ENCODE data around the gene BMP8A.
"Not testable (repeated sequence)": the region's sequence is repeated elsewhere in the genome, so short reads cannot be mapped to it uniquely, and the experiment has no call there.

BMP8A gene

GRCh38 chr1:39488793-39489566, 2.5 kb upstream of the BMP8A start:
- Histone ChIP-seq H4K20me1 (ENCODE audit: low read depth, low read length) (no peaks in the 10 kb centered on the region), H3K79me2 (ENCODE audit: insufficient read depth, low read length) (no peaks in the 10 kb centered on the region), H3K27me3 (ENCODE audit: low read length) (no peaks in the 10 kb centered on the region), H3K9me2 (replicated peaks; ENCODE audit: insufficient read depth, low read length) (no peaks in the 10 kb centered on the region), H3F3A (ENCODE audit: insufficient read depth) (peaks cover 14% of the 10 kb centered on the region; the same call in 1 of the 2 replicates), H3K9ac (ENCODE audit: low read length) (no peak overlapping the region), H2AFZ (ENCODE audit: low read depth, low read length, severe bottlenecking) (no peak overlapping the region), H3K4me2 (ENCODE audit: low read depth, low read length, poor library complexity, severe bottlenecking) (no peak overlapping the region), H3K9me3 (ENCODE audit: insufficient read depth, low read length) (no peaks in the 10 kb centered on the region), H3K36me3 (ENCODE audit: low read length) (peaks cover 11% of the 10 kb centered on the region; the same call in 1 of the 2 replicates), H3K27ac (ENCODE audit: low read depth, low read length) (no peak overlapping the region), H3K4me3 (ENCODE audit: insufficient read depth, low read length, poor library complexity, severe bottlenecking) (no peak overlapping the region)
- TF ChIP-seq CTCF (IDR thresholded peaks at IDR 0.05; ENCODE audit: insufficient read depth, low read length, poor library complexity, severe bottlenecking) = no peak
- no peak for TF ChIP-seq EZH2phosphoT487 (conservative IDR thresholded peaks at IDR 0.05; ENCODE audit: low read length)

DNA sequence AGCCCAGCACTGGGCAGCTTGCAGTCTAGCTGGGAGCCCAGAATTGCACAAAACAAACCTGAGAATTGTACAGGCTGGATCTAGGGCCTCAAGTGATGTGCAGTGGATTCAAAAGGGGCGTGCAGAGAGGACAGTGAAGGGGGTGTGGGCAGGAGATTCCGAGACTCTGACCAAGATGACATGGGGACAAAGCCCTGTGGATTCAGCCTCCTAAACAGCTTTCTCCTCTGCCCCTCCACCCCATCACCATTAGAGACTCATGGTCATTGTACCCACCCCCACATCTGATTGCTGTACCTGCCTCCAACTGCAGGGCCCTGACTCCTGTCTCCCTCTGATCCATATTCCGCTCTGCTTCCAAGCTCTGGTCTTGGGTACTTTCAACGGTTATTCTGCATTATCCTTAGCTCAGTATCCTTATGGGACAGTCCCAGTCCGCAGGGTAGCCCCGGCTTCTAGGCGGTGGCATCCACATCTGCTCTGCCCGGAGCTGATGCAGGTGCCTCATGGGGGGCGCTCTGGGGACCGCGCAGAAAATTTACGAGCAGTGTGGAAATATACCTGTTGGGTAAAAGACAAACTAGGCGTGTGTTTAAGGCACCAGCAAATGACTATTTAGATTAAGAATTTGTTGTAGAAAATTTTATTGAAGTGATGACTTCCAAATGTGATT, 1.7 kb upstream of the BMP8A start:
- H3K79me2 ChIP-seq (ENCODE audit: insufficient read depth, low read length) = no peaks in the 10 kb centered on the region
- no peak overlapping the region for H3K9ac ChIP-seq (ENCODE audit: low read length)
- H3K4me3 ChIP-seq (ENCODE audit: insufficient read depth, low read length, poor library complexity, severe bottlenecking) = no peak overlapping the region
- TF ChIP-seq CTCF (IDR thresholded peaks at IDR 0.05; ENCODE audit: insufficient read depth, low read length, poor library complexity, severe bottlenecking) = no peak
- no peak for TF ChIP-seq EZH2phosphoT487 (conservative IDR thresholded peaks at IDR 0.05; ENCODE audit: low read length)
- H3K36me3 ChIP-seq (ENCODE audit: low read length) = peaks cover 9% of the 10 kb centered on the region; the same call in 1 of the 2 replicates
- H2AFZ ChIP-seq (ENCODE audit: low read depth, low read length, severe bottlenecking) = no peak overlapping the region
- peaks cover 14% of the 10 kb centered on the region; the same call in 1 of the 2 replicates for H3F3A ChIP-seq (ENCODE audit: insufficient read depth)
- no peak overlapping the region for H3K4me2 ChIP-seq (ENCODE audit: low read depth, low read length, poor library complexity, severe bottlenecking)
- H3K9me3 ChIP-seq (ENCODE audit: insufficient read depth, low read length) = no peaks in the 10 kb centered on the region
- no peak overlapping the region for H3K27ac ChIP-seq (ENCODE audit: low read depth, low read length)
- H3K9me2 ChIP-seq (replicated peaks; ENCODE audit: insufficient read depth, low read length) = no peaks in the 10 kb centered on the region
- H4K20me1 ChIP-seq (ENCODE audit: low read depth, low read length) = no peaks in the 10 kb centered on the region
- no peaks in the 10 kb centered on the region for H3K27me3 ChIP-seq (ENCODE audit: low read length)

- peak overlapping the region; percentile 96 for H2AFZ ChIP-seq (ENCODE audit: low read depth, low read length, severe bottlenecking)
- TF ChIP-seq CTCF (IDR thresholded peaks at IDR 0.05; ENCODE audit: insufficient read depth, low read length, poor library complexity, severe bottlenecking) (no peak), EZH2phosphoT487 (conservative IDR thresholded peaks at IDR 0.05; ENCODE audit: low read length) (no peak)
- H3K4me2 ChIP-seq (ENCODE audit: low read depth, low read length, poor library complexity, severe bottlenecking) = peak overlapping the region; percentile 50
- no peaks in the 10 kb centered on the region for H4K20me1 ChIP-seq (ENCODE audit: low read depth, low read length)
- no peaks in the 10 kb centered on the region for H3K9me2 ChIP-seq (replicated peaks; ENCODE audit: insufficient read depth, low read length)
- H3K9me3 ChIP-seq (ENCODE audit: insufficient read depth, low read length) = no peaks in the 10 kb centered on the region
- peak overlapping the region; percentile 57 for H3K9ac ChIP-seq (ENCODE audit: low read length)
- H3K36me3 ChIP-seq (ENCODE audit: low read length) = peaks cover 7% of the 10 kb centered on the region; the same call in 1 of the 2 replicates
- H3F3A ChIP-seq (ENCODE audit: insufficient read depth) = peaks cover 14% of the 10 kb centered on the region; the same call in 1 of the 2 replicates
- no peak overlapping the region for H3K27ac ChIP-seq (ENCODE audit: low read depth, low read length)
- no peaks in the 10 kb centered on the region for H3K79me2 ChIP-seq (ENCODE audit: insufficient read depth, low read length)
- H3K27me3 ChIP-seq (ENCODE audit: low read length) = no peaks in the 10 kb centered on the region
- H3K4me3 ChIP-seq (ENCODE audit: insufficient read depth, low read length, poor library complexity, severe bottlenecking) = peak overlapping the region; percentile 63
Observed at GRCh38 chr1:39490596-39491145, 765 bp upstream of the BMP8A start.

DNA sequence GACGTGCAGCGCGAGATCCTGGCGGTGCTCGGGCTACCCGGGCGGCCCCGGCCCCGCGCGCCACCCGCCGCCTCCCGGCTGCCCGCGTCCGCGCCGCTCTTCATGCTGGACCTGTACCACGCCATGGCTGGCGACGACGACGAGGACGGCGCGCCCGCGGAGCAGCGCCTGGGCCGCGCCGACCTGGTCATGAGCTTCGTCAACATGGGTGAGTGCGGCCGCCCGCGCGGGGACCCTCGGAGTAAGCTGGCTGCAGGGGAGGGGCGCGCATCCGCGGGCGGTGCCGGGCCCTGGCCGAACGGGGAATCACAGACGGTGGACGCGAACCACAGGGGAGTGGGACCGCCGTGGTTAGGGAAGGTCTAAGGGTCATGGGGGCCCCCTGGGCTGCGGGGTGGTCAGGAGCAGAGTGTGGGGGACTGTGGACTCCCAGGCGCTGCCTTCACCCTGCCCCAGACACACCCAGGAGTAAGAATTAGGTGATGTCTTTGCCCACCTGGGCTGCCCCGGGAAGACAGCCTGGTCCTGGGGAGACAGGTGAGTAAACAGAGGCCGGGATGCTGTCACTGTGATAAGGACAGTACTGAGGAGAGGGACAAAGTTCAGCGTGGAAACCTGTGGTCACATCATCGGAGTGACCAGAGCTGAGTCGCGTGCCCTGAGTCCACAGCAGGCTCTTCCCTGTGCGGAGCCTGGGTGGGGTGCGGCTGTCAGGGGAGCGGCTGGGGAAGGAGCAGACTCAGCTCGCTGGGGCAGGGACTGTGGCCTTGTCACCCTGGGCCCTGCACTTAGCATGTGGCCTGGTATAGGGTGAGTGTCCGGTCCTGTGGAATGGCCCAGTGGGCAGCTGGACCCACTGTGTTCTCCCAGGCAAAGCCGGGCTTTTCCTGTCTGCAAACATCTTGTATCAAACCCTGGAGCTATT, 944 bp downstream of the BMP8A start:
- H3K9me2 ChIP-seq (replicated peaks; ENCODE audit: insufficient read depth, low read length); H3K36me3 ChIP-seq (ENCODE audit: low read length); H3K4me2 ChIP-seq (ENCODE audit: low read depth, low read length, poor library complexity, severe bottlenecking); H3K27me3 ChIP-seq (ENCODE audit: low read length); H4K20me1 ChIP-seq (ENCODE audit: low read depth, low read length); H2AFZ ChIP-seq (ENCODE audit: low read depth, low read length, severe bottlenecking); H3K4me3 ChIP-seq (ENCODE audit: insufficient read depth, low read length, poor library complexity, severe bottlenecking); H3K27ac ChIP-seq (ENCODE audit: low read depth, low read length); H3K9ac ChIP-seq (ENCODE audit: low read length); H3K9me3 ChIP-seq (ENCODE audit: insufficient read depth, low read length); H3K79me2 ChIP-seq (ENCODE audit: insufficient read depth, low read length): not testable (repeated sequence)
- H3F3A ChIP-seq (ENCODE audit: insufficient read depth) = peaks cover 11% of the 10 kb centered on the region; the same call in 1 of the 2 replicates
